CD1c-positive myeloid dendritic cell (primary cell): ENCODE measurements around the gene LDB2.

Experiments used
- DNase-seq: peaks from one replicate; pipeline ENCODE4 v3.0.0-alpha.2; 2016; ENCODE audit errors: extremely low spot score

LDB2 gene

GRCh38 chr4:16488084-16488483, 410.4 kb downstream of the LDB2 start:
- DNase-seq = no peak

- no peak for DNase-seq
Observed at GRCh38 chr4:16484711-16485110, 413.7 kb downstream of the LDB2 start.

- DNase-seq = no peak
Observed at GRCh38 chr4:16483540-16483939, 414.9 kb downstream of the LDB2 start.

GRCh38 chr4:16480011-16480410, 418.4 kb downstream of the LDB2 start:
- DNase-seq = no peak

- no peak for DNase-seq
Observed at GRCh38 chr4:16472537-16472936, 425.9 kb downstream of the LDB2 start.

- DNase-seq = no peak
Observed at GRCh38 chr4:16467061-16467460, 431.4 kb downstream of the LDB2 start.

GRCh38 chr4:16466581-16466980, 431.9 kb downstream of the LDB2 start:
- no peak for DNase-seq

- no peak for DNase-seq
Observed at GRCh38 chr4:16464651-16465050, 433.8 kb downstream of the LDB2 start.

- DNase-seq = no peak
Observed at GRCh38 chr4:16462656-16463055, 435.8 kb downstream of the LDB2 start.

GRCh38 chr4:16461362-16461761, 437.1 kb downstream of the LDB2 start:
- DNase-seq = no peak

- no peak for DNase-seq
Observed at GRCh38 chr4:16457944-16458343, 440.5 kb downstream of the LDB2 start.
